Activated T-cell treated with anti-CD3 and anti-CD28 coated beads for 48 hours (primary cell): Measurements from ENCODE around the gene TCP11.

Experiments used
- DNase-seq: peaks from one replicate; pipeline ENCODE4 v3.0.0-alpha.2; 2020; ENCODE audit warnings: low read depth

TCP11 gene

DNA sequence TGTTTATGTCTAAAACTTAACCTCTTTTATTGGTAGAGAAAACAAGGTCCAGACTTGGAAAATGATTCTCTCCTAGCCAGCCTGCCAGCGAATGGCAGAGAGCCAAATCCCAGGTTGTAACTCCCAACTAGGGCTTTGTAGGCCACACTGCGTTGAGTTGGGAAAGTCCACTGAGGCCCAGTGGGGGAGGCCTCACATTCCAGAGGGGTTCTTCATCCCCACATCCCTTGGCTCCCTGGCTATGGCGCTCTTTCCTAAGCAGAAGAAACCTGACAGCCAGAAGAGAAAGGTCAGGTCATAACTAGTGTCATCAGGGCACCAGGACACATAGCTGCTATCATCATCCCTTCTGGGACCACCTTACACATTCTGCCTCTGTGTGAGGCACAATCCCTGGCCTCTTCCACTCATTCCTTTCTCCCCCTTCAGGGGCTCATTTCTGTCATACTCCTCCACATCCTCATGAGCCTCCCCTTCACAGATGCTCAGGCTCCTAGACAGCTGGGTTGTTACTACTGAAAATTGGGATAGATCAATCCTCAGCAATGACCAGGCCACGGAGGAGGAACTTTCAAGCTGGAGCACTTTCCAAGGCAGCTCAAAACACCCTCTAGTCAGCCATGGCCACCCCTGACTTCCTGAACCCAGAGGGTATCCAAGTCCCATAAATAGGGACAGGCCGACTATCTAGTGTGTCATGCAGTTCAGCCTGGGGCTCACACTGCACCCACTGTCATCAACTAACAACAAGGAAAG lies 48.6 kb downstream of the TCP11 start:
- DNase-seq, result no peak

DNA sequence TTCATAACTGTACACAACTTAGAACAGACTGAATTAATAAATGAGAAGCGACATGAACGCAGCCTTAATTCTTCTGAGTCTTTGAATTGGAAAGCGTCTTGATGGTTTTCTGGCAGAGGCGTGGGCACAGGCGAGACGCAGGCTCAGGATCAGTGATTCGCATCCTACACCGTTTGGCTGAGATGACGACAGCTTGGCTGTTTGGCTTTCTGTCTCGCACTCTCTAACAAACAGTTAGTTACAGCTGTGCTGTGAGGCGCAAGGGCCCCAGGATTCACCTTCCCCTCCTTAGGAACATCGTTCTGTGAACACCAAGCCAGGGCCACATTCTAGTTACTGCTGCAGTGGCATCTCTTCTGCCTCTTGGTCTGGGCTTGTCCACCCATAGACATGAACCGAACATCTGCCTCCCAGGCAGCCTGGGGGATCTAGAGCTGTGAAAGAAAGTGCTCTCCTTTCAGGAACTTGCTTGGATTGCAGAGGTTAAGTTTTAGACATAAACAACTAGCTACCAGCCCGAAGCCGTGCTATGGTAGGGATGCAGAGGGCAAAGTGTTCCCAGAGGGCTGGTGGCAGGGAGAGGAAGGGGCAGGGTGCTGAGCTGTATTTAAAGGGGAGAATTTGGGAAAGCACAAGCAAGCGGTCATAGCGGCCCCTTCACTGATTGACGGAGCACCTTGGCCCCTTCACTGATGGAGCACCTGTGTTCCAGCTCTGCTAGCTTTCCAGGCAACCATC lies 49.6 kb downstream of the TCP11 start:
- DNase-seq, result no peak

DNA sequence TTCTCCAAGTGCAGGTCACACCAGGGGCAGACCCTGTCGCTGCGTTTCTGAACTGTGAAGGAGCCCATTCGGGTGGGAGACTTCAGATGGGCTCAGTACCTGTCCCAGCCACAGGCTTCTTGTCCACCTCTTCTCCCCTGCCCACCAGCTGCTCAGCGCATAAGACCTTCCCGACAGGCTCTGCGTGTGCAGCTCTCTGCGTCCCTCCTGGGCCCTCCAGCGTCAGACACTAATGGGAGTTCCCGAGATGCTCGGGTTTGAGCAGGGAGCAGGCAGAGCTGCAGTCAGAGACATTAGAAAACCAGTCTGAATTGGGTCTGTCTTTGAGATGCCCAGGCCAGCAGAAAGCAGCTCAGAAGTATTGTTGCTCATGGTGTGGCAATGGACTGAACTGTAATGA lies 50.4 kb downstream of the TCP11 start:
- no peak for DNase-seq

DNA sequence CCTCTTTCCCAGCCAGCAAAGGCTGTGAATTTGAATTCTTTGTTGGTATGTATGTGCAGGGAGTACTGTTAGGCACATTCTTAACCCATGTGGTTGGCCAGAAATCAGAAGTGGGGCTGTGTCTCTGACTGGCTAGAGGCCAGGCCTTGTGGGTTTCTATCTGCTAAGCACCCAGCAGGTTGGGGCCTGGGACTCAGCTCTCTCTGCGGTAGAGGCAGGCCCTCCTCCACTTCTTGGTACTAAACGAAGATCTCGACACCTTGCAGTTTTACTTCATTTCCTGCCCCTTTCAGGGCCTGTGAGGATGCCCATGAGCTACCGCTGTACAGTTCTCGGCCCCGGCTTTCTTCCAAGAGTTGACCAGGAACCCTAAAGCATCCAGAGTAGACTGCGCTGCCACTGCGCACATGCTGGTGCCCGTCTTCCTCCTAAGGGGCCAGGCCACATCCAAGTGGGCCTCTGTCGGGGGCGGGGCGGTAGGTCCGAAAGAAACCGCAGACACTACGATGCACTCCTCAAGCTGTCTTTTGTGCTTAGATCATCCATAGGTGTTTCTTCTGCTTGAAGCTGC lies 51.1 kb downstream of the TCP11 start:
- DNase-seq, result no peak

DNA sequence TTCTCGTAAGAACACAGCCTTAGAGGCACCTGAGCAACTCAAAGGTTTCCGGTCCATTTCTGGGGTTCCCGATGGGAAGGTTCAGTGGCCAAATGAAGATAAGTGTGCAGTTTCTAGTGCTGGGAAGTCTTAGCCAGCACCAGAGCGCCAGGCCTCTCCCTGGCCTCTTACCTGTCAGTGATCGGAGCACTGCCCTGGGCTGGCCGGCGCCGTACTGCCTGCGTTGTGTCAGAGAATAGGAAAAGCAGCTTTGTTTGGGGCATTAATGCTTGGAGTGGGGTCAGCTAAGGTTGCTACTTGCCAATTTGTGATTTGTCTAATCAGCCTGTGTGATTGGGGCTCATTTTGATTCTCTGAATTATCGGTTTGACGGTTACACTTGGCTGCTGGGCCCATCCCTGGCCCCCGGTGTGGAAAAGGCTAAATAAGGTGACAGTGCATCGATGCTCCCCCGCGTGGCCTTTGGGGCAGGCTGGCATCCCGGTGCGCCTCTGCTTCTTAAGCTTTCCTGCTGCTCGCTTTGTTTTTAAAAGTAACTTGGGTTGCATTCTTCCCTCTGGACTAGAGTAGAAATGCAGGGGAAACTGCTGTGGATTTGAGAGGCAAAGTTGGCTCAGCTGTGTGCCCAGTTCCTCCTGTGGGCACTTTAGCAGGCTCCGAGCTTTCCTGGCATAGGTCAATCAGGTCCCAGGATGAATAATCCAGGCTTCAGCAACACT lies 51.8 kb downstream of the TCP11 start:
- DNase-seq, result no peak

DNA sequence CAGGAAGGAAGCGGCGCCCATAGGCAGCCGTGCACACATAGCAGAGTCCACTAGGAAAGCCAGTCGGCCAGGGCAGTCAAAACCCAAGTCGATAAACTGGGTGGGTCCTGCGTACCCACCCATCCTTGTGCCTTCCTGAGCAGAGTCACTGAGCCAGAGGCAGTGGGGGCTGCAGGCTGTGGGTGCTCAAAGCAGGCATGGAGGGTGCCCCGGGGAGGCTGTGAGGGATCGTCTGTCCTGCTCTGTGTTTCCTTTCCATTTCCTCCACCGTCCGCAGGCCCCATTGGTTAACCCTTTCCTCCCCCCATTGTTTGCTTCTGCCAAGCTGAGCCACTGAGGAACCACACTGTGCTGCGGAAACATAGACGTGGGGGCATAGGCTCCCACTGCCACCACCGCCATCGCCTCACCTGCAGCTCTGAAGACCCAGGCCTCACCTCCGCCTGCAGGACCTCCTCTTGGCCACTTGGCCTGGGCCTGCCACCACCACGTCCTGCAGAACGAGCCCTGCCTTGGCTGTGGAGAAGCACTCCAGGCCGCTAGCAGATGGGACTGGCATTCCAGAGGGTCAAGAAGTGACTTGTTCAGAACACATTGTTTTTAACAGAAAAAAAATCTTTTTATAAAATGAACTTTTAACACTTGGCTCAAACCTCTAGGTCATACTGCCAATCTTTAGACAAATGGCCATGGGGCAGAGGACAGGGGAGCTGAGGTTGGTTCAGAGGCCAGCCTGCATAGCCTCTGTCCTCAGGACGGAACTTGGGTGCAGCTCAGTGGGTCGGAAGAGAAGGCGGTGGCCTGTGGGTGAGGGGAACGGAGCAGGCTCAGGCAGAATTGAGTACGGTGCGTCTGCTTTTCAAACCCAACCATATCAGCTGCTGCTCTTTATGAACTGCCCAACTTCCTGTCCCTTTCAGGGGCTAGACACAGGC lies 52.6 kb downstream of the TCP11 start:
- DNase-seq, result no peak

DNA sequence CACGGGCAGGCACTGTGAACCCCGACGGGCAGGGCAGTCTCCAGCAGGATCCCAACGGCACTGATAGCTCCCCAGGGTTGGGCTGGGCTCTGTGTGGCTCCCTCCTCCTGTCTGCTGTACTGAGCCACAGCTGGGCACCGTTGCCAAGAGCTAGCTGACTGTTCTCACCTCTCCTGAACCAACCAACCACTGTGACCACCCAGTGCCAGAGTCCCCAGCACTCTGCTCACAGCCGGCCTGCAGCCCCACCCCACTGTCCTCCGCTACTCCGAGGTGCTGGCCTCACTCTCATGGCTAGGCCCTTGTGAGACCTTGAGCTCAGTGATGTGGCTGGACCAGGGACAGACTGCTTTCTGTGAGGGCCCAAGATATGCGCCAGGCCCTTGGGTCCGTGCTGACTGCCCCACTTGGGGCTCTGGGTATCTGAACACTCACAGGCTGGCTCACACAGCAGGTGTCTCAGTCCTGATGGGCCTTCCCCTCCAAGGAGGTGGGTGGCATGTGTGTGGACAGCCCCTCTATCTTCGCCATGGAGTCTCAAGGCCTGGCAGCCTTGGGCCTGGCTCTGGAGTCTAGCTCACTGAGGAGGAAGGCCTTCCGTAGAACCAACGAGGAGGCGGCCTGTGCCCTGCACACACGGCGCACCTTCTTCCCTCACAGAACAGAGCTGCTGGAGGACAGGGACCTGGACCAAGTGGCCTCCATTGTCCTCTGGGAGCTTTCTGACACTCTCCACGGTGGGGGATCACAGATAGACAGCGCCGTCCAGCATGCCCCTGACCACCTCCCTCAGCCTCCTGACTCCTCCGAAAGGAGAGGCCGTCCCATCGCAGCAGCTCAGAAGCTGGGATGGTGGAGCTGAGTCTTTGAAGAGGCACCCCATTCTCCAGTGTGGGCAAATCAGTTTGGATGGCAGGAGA lies 53.5 kb downstream of the TCP11 start:
- DNase-seq, result no peak

DNA sequence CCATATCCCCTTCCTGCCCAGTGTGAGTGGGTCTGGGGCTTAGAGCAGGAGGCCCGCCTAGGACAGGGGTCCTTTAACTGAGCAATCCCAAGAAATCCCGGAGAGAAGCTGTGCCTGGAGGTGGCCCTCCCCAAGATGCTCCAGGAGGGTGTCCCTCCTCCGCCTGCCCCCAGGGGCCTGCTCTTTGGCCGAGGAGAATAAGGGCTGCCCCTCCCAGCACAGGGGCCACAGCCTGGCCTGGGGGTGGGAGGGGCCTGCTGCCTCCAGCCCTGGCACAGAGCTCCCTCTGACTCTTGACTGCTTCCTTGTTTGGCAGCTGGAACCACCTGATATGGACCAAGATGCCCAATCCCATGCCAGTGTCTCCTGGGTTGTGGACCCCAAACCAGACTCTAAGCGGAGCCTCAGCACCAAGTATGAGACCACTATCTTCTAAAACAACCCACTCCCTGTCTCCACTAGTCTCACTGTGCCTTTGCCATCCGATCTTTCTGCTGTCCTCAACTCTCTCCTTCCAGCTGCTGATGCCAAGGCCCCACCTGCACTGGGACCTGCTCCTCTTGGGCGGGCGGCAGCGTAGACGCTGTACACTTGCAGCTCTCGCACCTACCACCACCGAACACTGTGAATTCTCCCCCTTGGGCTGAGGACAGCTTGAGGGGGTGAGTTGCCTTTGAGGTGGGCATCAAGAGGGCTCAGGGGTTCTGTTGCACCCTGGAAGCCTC lies 54.3 kb downstream of the TCP11 start:
- DNase-seq, result no peak

DNA sequence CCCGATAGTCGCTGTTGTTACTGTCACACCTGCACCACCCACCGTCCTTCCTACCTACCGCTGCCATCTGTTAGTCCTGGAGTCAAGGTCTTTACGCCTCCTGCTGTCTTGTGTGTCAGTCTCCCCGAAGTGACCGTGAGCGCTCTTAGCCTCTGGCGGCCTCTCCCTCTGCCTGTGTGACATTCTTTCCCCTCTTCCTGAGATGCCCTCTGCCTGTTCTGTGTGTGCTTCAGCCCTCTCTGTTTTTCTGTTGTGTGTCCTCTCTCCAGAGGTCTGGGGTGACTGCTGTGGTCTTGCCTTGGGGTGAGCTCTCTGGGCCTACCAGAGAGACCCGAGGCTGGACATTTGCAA lies 54.9 kb downstream of the TCP11 start:
- no peak for DNase-seq

DNA sequence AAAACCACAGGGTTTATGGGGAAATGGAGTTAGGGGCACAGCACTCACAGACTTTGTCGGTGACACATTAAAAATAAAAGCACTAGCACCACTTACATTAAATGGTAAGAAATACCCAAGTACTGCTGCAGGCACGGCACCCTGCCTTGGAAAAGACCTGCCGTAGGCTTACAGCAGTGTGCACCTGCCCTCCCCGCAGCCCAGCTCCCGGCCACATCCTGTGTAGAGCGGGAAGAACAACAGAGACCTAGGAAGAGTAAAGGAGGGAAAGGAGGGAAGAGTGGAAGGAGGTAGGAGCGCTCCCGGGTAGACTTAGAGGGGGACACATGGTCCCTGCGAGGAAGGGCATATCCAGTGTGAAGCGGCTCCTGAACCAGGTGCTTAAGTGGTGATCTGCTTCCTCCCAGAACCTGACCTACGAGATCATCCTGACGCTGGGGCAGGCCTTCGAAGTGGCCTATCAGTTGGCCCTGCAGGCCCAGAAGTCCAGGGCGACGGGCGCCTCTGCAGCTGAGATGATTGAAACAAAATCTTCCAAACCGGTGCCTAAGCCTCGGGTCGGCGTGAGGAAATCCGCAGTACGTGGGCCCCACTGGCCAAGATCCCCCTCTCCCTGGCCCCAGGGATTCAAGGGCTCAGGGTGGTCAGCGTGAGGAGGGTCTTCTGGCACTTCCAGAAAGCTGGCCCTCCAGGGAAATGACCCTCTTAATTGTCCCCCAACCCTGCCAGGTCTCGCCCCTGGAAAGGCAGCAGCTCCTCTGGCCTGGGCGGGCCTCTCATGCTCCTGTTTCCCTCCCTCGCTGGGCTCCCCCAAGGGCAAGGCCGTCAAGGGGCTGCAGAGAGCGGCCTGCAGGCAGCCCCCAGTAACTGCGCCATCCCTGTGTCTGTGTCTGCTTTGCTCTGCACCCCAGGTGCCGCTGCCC lies 55.5 kb downstream of the TCP11 start:
- no peak for DNase-seq

DNA sequence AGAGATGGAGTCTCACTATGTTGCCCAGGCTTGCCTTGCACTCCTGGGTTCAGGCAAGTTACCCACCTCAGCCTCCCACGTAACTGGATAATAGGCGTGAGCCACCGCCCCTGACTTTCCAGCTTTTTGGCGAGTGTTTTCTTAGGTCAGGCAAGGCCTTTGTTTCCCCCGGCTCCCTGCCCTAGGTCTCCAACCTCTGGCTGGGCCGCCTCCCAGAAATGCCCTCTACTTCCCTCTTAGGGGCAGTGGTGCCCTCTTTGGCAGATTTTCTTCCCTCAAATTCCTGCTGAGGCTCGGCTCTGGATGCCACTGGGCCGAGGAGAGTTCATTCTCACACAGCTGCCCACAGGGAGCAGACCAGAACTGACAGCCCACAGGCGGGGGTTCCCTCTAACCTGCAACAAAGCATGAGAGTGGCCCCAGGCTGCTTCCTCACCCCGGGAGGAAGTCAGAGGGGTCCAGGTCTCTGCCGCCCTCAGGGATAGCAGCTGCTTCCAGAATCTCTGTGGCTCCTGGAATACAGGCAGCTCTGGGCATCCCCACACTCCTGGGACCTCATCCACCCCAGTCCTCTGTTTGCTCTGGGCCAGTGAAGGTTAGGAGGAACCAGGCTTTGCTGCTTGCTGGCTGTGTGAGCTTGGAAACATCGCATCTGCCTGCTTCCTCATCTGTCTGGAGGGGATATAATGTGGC lies 56.5 kb downstream of the TCP11 start:
- DNase-seq, result no peak

DNA sequence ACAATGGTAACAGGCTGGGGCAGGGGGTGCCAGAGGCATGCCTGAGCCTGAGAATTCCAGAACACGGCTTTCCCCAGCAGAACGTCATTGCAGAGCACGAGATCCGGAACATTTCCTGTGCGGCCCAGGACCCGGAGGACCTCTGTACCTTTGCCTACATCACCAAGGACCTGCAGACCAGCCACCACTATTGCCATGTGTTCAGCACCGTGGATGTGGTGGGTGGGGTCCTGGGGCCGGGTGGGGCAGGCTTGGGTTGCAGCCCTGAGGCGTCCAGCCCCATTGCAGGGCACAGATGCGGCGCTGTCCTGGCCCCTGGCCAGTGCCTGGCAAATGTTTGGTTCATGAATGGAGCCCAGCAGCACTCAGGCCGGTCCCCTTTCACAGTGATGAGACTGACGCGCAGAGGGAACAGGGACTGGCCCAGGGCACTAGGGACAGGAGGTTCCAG lies 57.1 kb downstream of the TCP11 start:
- DNase-seq, result no peak

DNA sequence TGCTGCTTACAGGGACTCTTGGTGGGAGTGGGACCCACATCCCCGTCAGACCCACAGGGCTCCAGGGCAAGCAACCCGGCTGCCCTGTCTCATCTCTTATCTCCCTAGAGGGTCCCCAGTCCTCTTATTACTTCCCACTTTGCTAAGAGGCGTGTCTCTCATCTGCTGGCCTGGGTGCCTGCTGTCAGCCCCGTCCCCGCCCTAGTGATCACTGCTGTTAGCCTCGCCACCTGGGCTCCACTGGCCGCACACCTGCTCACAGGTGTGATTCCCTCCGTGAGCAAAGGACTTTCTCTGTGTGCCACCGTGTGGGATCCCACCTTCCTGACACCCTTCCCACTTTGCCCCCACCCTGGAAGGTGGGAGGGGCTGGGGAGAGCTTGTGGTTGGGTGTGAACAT lies 57.6 kb downstream of the TCP11 start:
- no peak for DNase-seq

DNA sequence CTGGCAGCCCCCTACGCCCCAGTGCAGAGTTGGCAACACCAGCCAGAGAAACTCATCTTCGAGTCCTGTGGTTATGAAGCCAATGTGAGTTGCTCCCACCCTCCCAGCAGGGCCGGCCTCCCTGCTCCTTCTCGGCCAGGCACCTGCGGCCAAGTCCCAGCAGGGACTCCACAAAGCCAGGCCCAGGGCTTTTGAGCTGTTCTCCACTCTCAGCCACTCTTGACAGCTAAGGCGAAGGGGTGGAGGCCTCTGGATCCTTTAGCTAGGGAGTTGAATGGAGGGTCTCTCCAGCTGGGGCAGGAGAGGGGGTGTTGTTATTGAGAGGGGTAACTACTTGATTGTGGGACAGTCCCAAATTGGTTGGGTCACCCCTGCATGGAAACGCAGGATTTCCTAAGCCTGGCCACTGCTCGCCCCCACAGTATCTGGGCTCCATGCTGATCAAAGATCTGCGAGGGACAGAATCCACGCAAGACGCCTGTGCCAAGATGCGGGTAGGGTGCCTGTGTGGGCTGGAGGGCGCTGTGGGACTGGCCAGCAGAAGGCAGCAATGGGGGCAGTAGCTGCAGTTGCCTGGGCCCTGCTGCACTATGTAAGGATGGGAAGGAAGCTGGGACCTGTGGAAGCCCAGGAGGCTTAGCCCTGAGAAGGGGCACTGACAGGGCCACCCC lies 58.3 kb downstream of the TCP11 start:
- DNase-seq, result no peak

DNA sequence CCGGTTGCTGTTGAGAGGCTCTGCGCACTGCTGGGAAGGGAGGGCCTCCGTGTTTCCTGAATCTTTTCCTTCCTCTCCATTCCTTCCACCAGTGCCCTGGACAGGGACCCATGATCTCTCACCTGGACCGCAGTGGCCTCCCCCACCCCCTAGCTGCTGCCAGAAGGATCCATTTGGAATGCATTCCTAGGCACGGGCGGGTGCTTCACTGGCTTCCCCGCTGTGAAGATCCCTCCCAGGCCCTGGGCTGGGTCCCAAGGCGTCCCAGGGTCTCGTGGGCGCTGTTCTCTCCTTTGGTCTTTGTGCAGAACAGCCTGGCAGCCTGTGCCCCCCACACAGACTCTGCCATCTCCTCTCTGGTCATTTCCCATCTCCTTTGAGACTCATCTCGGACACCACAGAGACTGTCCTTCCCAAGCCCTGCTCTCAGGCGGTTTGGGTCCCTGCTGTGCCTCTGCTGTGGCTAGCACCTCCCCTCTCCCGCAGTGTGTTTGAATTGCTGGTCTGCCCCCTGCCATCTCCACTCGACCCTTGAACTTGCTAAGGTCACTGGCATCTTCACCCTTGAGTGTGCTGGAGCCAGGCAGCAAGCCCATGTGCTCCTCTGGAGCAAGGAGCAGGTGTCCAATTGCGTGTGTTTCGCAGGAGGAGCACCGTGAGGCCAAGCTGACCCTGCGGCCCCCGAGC lies 59.0 kb downstream of the TCP11 start:
- no peak for DNase-seq

DNA sequence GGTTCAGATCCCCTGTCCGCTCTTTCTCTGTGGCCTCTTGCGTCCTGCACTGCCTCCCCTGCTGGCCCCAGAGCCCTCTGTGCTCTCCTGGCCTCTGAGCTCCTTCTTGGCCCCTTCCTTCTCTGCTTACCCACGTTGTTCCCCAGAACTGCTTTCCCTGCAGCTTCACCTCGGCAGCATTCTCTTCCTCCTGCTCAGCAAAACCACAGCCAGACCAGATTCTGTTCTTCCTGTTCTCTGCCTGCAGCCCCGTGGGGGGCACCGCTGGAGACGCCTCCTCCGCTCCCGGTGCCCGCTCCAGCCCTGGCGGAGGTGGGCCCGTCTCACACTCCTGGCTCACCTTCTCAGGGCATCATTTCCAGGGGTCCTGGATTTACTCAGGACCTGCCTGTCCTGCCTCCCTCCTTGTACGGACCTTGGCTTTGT lies 59.7 kb downstream of the TCP11 start:
- DNase-seq, result no peak
